ENCODE data around the gene ARHGEF17. TPM values are rescaled to one million over a fixed set of nuclear protein-coding genes. Genes with fewer than 3 reads are reported as not detected.

ARHGEF17 gene
- polyA plus RNA-seq, 1 donor (not counting 4 experiments of a cell fraction or from before 2014, with no cell fraction given): 5.1 TPM

- H3K4me2 ChIP-seq (ENCODE audit: control insufficient read depth, extremely low read depth, insufficient read depth, low read depth, low read length): no peak overlapping the region
- TF ChIP-seq CTCF (optimal IDR thresholded peaks at IDR 0.05 in 1 of 3, IDR thresholded peaks at IDR 0.05 in 1 of 3, conservative IDR thresholded peaks at IDR 0.05 in 1 of 3; ENCODE audit: extremely low read depth in 1 of 3, insufficient read depth in 2 of 3, low read length in 3 of 3) (no peak), EZH2 (IDR thresholded peaks at IDR 0.05; ENCODE audit: low read length) (no peak)
- H2AFZ ChIP-seq (ENCODE audit: control insufficient read depth, low read length): no peak overlapping the region
- dilution Hi-C loops (cut with MboI; ENCODE audit: extremely low pct_ligation_motif_present, low sequenced_read_pairs): no loop called here
- peaks cover 12% of the 10 kb centered on the region for H3K4me1 ChIP-seq (ENCODE audit: control insufficient read depth, extremely low read depth, insufficient read depth, low read length)
- H3K36me3 ChIP-seq (ENCODE audit: control insufficient read depth in 2 of 2, extremely low read depth in 1 of 2, insufficient read depth in 2 of 2, low read length in 2 of 2): no peaks in the 10 kb centered on the region
- no peak overlapping the region for H3K27ac ChIP-seq (ENCODE audit: control insufficient read depth, insufficient read depth, low read length)
- FAIRE-seq (no peak), DNase-seq (ENCODE audit: low read depth, low spot score) (no peak)
- no peaks in the 10 kb centered on the region for H4K20me1 ChIP-seq (ENCODE audit: control insufficient read depth, extremely low read depth, insufficient read depth, low read length)
- H3K27me3 ChIP-seq (ENCODE audit: control insufficient read depth, extremely low read depth, insufficient read depth, low read length): no peaks in the 10 kb centered on the region
- no peak overlapping the region for H3K4me3 ChIP-seq (ENCODE audit: control insufficient read depth in 2 of 3, extremely low read depth in 1 of 3, insufficient read depth in 2 of 3, low read depth in 1 of 3, low read length in 3 of 3)
- no peak overlapping the region for H3K9ac ChIP-seq (ENCODE audit: control insufficient read depth, extremely low read depth, insufficient read depth, low read length)
- H3K9me3 ChIP-seq (ENCODE audit: control insufficient read depth, low read depth, low read length): no peaks in the 10 kb centered on the region
- no peaks in the 10 kb centered on the region for H3K9me1 ChIP-seq (ENCODE audit: control insufficient read depth, extremely low read depth, insufficient read depth, low read length)
- no peaks in the 10 kb centered on the region for H3K79me2 ChIP-seq (ENCODE audit: control insufficient read depth, insufficient read depth, low read length)
Observed at GRCh38 chr11:73333173-73333572, 25.1 kb downstream of the ARHGEF17 start.

- FAIRE-seq: no peak
Observed at GRCh38 chr11:73333640-73334383, 25.7 kb downstream of the ARHGEF17 start.

More at GRCh38 chr11:73333640-73334383, 25.7 kb downstream of the ARHGEF17 start:
- TF ChIP-seq CTCF (optimal IDR thresholded peaks at IDR 0.05 in 1 of 3, IDR thresholded peaks at IDR 0.05 in 1 of 3, conservative IDR thresholded peaks at IDR 0.05 in 1 of 3; ENCODE audit: extremely low read depth in 1 of 3, insufficient read depth in 2 of 3, low read length in 3 of 3): no peak
- TF ChIP-seq EZH2 (IDR thresholded peaks at IDR 0.05; ENCODE audit: low read length): no peak
- no peaks in the 10 kb centered on the region for H3K79me2 ChIP-seq (ENCODE audit: control insufficient read depth, insufficient read depth, low read length)
- H3K9me3 ChIP-seq (ENCODE audit: control insufficient read depth, low read depth, low read length): no peaks in the 10 kb centered on the region
- no peak overlapping the region for H3K9ac ChIP-seq (ENCODE audit: control insufficient read depth, extremely low read depth, insufficient read depth, low read length)
- no peak overlapping the region for H3K4me3 ChIP-seq (ENCODE audit: control insufficient read depth in 2 of 3, extremely low read depth in 1 of 3, insufficient read depth in 2 of 3, low read depth in 1 of 3, low read length in 3 of 3)
- no peak overlapping the region for H3K4me2 ChIP-seq (ENCODE audit: control insufficient read depth, extremely low read depth, insufficient read depth, low read depth, low read length)
- H3K4me1 ChIP-seq (ENCODE audit: control insufficient read depth, extremely low read depth, insufficient read depth, low read length): peaks cover 12% of the 10 kb centered on the region
- no peaks in the 10 kb centered on the region for H4K20me1 ChIP-seq (ENCODE audit: control insufficient read depth, extremely low read depth, insufficient read depth, low read length)
- no peak overlapping the region for H2AFZ ChIP-seq (ENCODE audit: control insufficient read depth, low read length)
- no peaks in the 10 kb centered on the region for H3K27me3 ChIP-seq (ENCODE audit: control insufficient read depth, extremely low read depth, insufficient read depth, low read length)
- no peak overlapping the region for H3K27ac ChIP-seq (ENCODE audit: control insufficient read depth, insufficient read depth, low read length)
- H3K36me3 ChIP-seq (ENCODE audit: control insufficient read depth in 2 of 2, extremely low read depth in 1 of 2, insufficient read depth in 2 of 2, low read length in 2 of 2): no peaks in the 10 kb centered on the region
- dilution Hi-C loops (cut with MboI; ENCODE audit: extremely low pct_ligation_motif_present, low sequenced_read_pairs): no loop called here
- no peak for DNase-seq (ENCODE audit: low read depth, low spot score)
- no peaks in the 10 kb centered on the region for H3K9me1 ChIP-seq (ENCODE audit: control insufficient read depth, extremely low read depth, insufficient read depth, low read length)

Data from keratinocyte (primary cell).